OCI-LY7 (cell line): ENCODE data around the gene CTSZ. TPM values are rescaled to one million over a fixed set of nuclear protein-coding genes. Genes with fewer than 3 reads are reported as not detected.

Source experiments
- BruUV-seq: library from RNA; stranded (reverse); fragments of 400-500 nt; replicated peaks from 2 replicates; lab custom pipeline; 2021; lab: Mats Ljungman, UMichigan
- CTCF ChIA-PET: fragments of 300-600 bp; sonication (Branson Sonifier 250); formaldehyde crosslinking; loops from one replicate; lab custom pipeline; 2022; ENCODE audit warnings: antibody characterized with exemption; ENCODE audit not compliant: unreplicated experiment; lab: Charles Lee
- POLR2A ChIA-PET: fragments of 300-600 bp; sonication (Branson Sonifier 250); formaldehyde crosslinking; loops from one replicate; lab custom pipeline; 2022; ENCODE audit warnings: antibody characterized with exemption; lab: Charles Lee
- DNase-seq: peaks from one replicate; pipeline ENCODE4 v3.0.0-alpha.2; 2015; ENCODE audit warnings: low spot score
- H2AFZ ChIP-seq: fragments of 200-600 bp; sonication (generic), shearing (Covaris generic); 2 replicates; pipeline ENCODE4 v1.6.1; 2014; ENCODE audit warnings: mild to moderate bottlenecking, antibody characterized with exemption, low read length, moderate library complexity
- H3K27ac ChIP-seq: fragments of 200-600 bp; sonication (generic); 2 replicates; pipeline ENCODE4 v1.5.1; 2014; ENCODE audit warnings: mixed run types, low read depth, mild to moderate bottlenecking, moderate library complexity, low read length, inconsistent platforms; ENCODE audit not compliant: poor library complexity, severe bottlenecking
- H3K36me3 ChIP-seq: fragments of 200-600 bp; sonication (generic); 2 replicates; pipeline ENCODE4 v1.6.1; 2014; ENCODE audit warnings: mild to moderate bottlenecking, antibody characterized with exemption, low read length, moderate library complexity, mixed read lengths; ENCODE audit not compliant: insufficient read depth
- H3K4me1 ChIP-seq: fragments of 200-600 bp; sonication (generic); 2 replicates; pipeline ENCODE4 v1.5.1; 2014; ENCODE audit warnings: mild to moderate bottlenecking, low read length; ENCODE audit not compliant: insufficient read depth, poor library complexity, severe bottlenecking
- H3K4me2 ChIP-seq: fragments of 200-600 bp; sonication (generic); 2 replicates; pipeline ENCODE4 v1.6.1; 2014; ENCODE audit warnings: mild to moderate bottlenecking, low read length
- H3K4me3 ChIP-seq: fragments of 200-600 bp; sonication (generic); 2 replicates; pipeline ENCODE4 v1.5.1; 2014; ENCODE audit warnings: mild to moderate bottlenecking, low read depth, low read length; ENCODE audit not compliant: poor library complexity, severe bottlenecking
- H3K79me2 ChIP-seq: fragments of 200-600 bp; sonication (generic); 2 replicates; pipeline ENCODE4 v1.6.1; 2016; ENCODE audit warnings: low read depth, mild to moderate bottlenecking, low read length, moderate library complexity, mixed read lengths; ENCODE audit not compliant: insufficient read depth
- H3K9me2 ChIP-seq: fragments of 200-600 bp; sonication (generic); 2 replicates; pipeline ENCODE4 v1.6.1; 2016; ENCODE audit warnings: mild to moderate bottlenecking, low read length, mixed read lengths; ENCODE audit not compliant: insufficient read depth
- H3K9me3 ChIP-seq: fragments of 200-600 bp; sonication (generic); 2 replicates; pipeline ENCODE4 v1.6.1; 2014; ENCODE audit warnings: mild to moderate bottlenecking, mixed run types, low read length, mixed read lengths
- H4K20me1 ChIP-seq: fragments of 200-600 bp; sonication (generic); 2 replicates; pipeline ENCODE4 v1.6.1; 2014; ENCODE audit warnings: mild to moderate bottlenecking, antibody characterized with exemption, low read length, moderate library complexity, mixed read lengths; ENCODE audit not compliant: insufficient read depth
- EZH2phosphoT487 ChIP-seq: fragments of 200-600 bp; sonication (generic); IDR thresholded peaks from 2 replicates; pipeline ENCODE4 v1.6.1; 2018; ENCODE audit warnings: low read depth, borderline replicate concordance, mild to moderate bottlenecking, mixed run types, antibody characterized with exemption, low read length, moderate library complexity, mixed read lengths
- intact Hi-C: fragments of 100-400 bp; cut with micrococcal nuclease; formaldehyde crosslinking; loops from one replicate; pipeline ENCODE4 v1.10.0; 2022; ENCODE audit not compliant: unreplicated experiment
- total RNA-seq, 2 experiments: library from RNA; depleted of rRNA in 1 of 2; stranded (reverse); fragments of >200 nt in 1 of 2; shearing (Covaris generic) in 1 of 2; gene quantifications; 2 replicates each; pipeline ENCODE4 v1.2.3, GENCODE V29; 2014 to 2022
- TF ChIP-seq, protein P1 (sequence below): fragments of 200-600 bp; sonication (generic); conservative IDR thresholded peaks from 2 replicates; pipeline ENCODE4 v1.5.1; 2014; ENCODE audit warnings: mild to moderate bottlenecking, antibody characterized with exemption, low read length, moderate library complexity, mixed read lengths

Gene CTSZ
- total RNA-seq, 2 experiments from 2014 or later: 50.5 to 114 TPM

GRCh38 chr20:58959652-58960051 lies 47.4 kb downstream of the CTSZ start:
- ChIA-PET POLR2A (interaction anchor here (0.8 kb wide), 1 partner anchor 36 kb away, joined by 3 read pairs; no protein-coding TSS in a partner anchor), CTCF (no interaction called here)
- no peak for TF ChIP-seq EZH2phosphoT487
- TF ChIP-seq, protein P1, sequence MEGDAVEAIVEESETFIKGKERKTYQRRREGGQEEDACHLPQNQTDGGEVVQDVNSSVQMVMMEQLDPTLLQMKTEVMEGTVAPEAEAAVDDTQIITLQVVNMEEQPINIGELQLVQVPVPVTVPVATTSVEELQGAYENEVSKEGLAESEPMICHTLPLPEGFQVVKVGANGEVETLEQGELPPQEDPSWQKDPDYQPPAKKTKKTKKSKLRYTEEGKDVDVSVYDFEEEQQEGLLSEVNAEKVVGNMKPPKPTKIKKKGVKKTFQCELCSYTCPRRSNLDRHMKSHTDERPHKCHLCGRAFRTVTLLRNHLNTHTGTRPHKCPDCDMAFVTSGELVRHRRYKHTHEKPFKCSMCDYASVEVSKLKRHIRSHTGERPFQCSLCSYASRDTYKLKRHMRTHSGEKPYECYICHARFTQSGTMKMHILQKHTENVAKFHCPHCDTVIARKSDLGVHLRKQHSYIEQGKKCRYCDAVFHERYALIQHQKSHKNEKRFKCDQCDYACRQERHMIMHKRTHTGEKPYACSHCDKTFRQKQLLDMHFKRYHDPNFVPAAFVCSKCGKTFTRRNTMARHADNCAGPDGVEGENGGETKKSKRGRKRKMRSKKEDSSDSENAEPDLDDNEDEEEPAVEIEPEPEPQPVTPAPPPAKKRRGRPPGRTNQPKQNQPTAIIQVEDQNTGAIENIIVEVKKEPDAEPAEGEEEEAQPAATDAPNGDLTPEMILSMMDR: no peak
- H3K4me3 ChIP-seq: no peak overlapping the region
- H3K79me2 ChIP-seq: no peaks in the 10 kb centered on the region
- H2AFZ ChIP-seq: no peak overlapping the region
- H3K4me1 ChIP-seq: no peaks in the 10 kb centered on the region
- no peaks in the 10 kb centered on the region for H3K9me2 ChIP-seq
- H3K36me3 ChIP-seq: no peaks in the 10 kb centered on the region
- DNase-seq: no peak
- H4K20me1 ChIP-seq: no peaks in the 10 kb centered on the region
- H3K9me3 ChIP-seq: no peaks in the 10 kb centered on the region
- no peak overlapping the region for H3K4me2 ChIP-seq
- intact Hi-C loops: no loop called here
- no peak overlapping the region for H3K27ac ChIP-seq
- no TSS peak for BruUV-seq

DNA sequence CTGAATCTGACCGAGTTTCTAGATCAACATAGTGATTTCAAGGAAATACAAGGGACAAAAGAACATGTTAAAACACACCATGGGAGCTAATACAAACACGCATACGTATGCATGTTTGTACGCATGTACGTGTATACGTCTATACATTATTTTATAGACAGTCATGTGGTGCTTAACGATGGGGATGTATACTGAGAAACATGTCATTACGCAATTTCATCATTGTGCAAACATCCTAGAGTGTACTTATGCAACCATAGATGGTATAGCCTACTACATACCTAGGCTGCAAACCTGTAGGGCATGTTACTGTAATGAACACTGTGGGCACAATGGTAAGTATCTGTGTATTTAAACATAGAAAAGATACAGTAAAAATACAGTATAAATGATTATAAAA lies 51.0 kb downstream of the CTSZ start:
- ChIA-PET POLR2A (no interaction called here), CTCF (no interaction called here)
- no peaks in the 10 kb centered on the region for H3K9me3 ChIP-seq
- H2AFZ ChIP-seq: no peak overlapping the region
- no peak for TF ChIP-seq EZH2phosphoT487
- TF ChIP-seq, protein P1: no peak
- H3K36me3 ChIP-seq: no peaks in the 10 kb centered on the region
- no peak overlapping the region for H3K4me2 ChIP-seq
- no peak overlapping the region for H3K27ac ChIP-seq
- no peak overlapping the region for H3K4me3 ChIP-seq
- H3K9me2 ChIP-seq: no peaks in the 10 kb centered on the region
- no peaks in the 10 kb centered on the region for H4K20me1 ChIP-seq
- no peaks in the 10 kb centered on the region for H3K4me1 ChIP-seq
- intact Hi-C loops: no loop called here
- no TSS peak for BruUV-seq
- DNase-seq: no peak
- no peaks in the 10 kb centered on the region for H3K79me2 ChIP-seq

- DNase-seq: no peak
- H3K4me2 ChIP-seq: no peak overlapping the region
- no peaks in the 10 kb centered on the region for H3K79me2 ChIP-seq
- no TSS peak for BruUV-seq
- H3K9me2 ChIP-seq: no peaks in the 10 kb centered on the region
- H3K4me3 ChIP-seq: no peak overlapping the region
- H3K36me3 ChIP-seq: no peaks in the 10 kb centered on the region
- ChIA-PET POLR2A (no interaction called here), CTCF (no interaction called here)
- no peak overlapping the region for H2AFZ ChIP-seq
- TF ChIP-seq EZH2phosphoT487: no peak
- TF ChIP-seq, protein P1: no peak
- H3K4me1 ChIP-seq: no peaks in the 10 kb centered on the region
- no peaks in the 10 kb centered on the region for H4K20me1 ChIP-seq
- no peak overlapping the region for H3K27ac ChIP-seq
- intact Hi-C loops: no loop called here
- no peaks in the 10 kb centered on the region for H3K9me3 ChIP-seq
Observed at GRCh38 chr20:58953050-58953449, 54.0 kb downstream of the CTSZ start.
